Nephron (organoid): ENCODE measurements around the gene THTPA.

Source experiments
- H3K27ac Mint-ChIP-seq, 3 experiments: 2 replicates each; pipeline ENCODE4 v1.8.0; 2020; ENCODE audit warnings: mixed read lengths in 3 of 3, mild to moderate bottlenecking in 2 of 3, moderate library complexity in 1 of 3
- H3K27me3 Mint-ChIP-seq: 2 replicates; pipeline ENCODE4 v1.8.0; 2021; ENCODE audit warnings: low read depth, mild to moderate bottlenecking, moderate library complexity, mixed read lengths
- H3K36me3 Mint-ChIP-seq: 2 replicates; pipeline ENCODE4 v1.8.0; 2020; ENCODE audit warnings: low read depth, mixed read lengths
- H3K4me1 Mint-ChIP-seq: 2 replicates; pipeline ENCODE4 v1.8.0; 2020; ENCODE audit warnings: mixed read lengths
- H3K4me3 Mint-ChIP-seq, 3 experiments: 2 replicates each; pipeline ENCODE4 v1.8.0; 2020; ENCODE audit warnings: mild to moderate bottlenecking in 3 of 3, mixed read lengths in 3 of 3, moderate library complexity in 2 of 3
- H3K9me3 Mint-ChIP-seq: 2 replicates; pipeline ENCODE4 v1.8.0; 2020; ENCODE audit warnings: mixed read lengths
- CTCF ChIP-seq, 3 experiments: fragments of 200-600 bp; sonication (generic); IDR thresholded peaks; one replicate each; pipeline ENCODE4 v1.5.0; 2021; ENCODE audit warnings: antibody characterized with exemption in 3 of 3; ENCODE audit not compliant: unreplicated experiment in 3 of 3

Gene THTPA

GRCh38 chr14:23517650-23518326, 38.3 kb upstream of the THTPA start:
- Mint-ChIP-seq H3K4me3 (no peak overlapping the region), H3K36me3 (peaks cover 12% of the 10 kb centered on the region), H3K9me3 (no peaks in the 10 kb centered on the region), H3K4me1 (no peaks in the 10 kb centered on the region), H3K27ac (peak overlapping the region in 1 of 3 experiments; percentile 65), H3K27me3 (no peaks in the 10 kb centered on the region)
- no peak for TF ChIP-seq CTCF (IDR thresholded peaks at IDR 0.05; ENCODE audit: unreplicated experiment in 3 of 3)

- TF ChIP-seq CTCF (IDR thresholded peaks at IDR 0.05; ENCODE audit: unreplicated experiment in 3 of 3) = no peak
- Mint-ChIP-seq H3K27me3 (no peaks in the 10 kb centered on the region), H3K4me1 (no peaks in the 10 kb centered on the region), H3K27ac (peak overlapping the region; percentile 37 to 65 (median 43)), H3K36me3 (peaks cover 9% of the 10 kb centered on the region), H3K9me3 (no peaks in the 10 kb centered on the region), H3K4me3 (no peak overlapping the region)
Observed at GRCh38 chr14:23518709-23519108, 37.4 kb upstream of the THTPA start.

GRCh38 chr14:23520899-23521533, 35.1 kb upstream of the THTPA start:
- no peak overlapping the region for H3K4me3 Mint-ChIP-seq
- H3K9me3 Mint-ChIP-seq = no peaks in the 10 kb centered on the region
- H3K27ac Mint-ChIP-seq = no peak overlapping the region
- H3K36me3 Mint-ChIP-seq = peaks cover 2% of the 10 kb centered on the region
- TF ChIP-seq CTCF (IDR thresholded peaks at IDR 0.05; ENCODE audit: unreplicated experiment in 3 of 3) = no peak
- no peaks in the 10 kb centered on the region for H3K4me1 Mint-ChIP-seq
- H3K27me3 Mint-ChIP-seq = no peaks in the 10 kb centered on the region

GRCh38 chr14:23521785-23522640, 34.1 kb upstream of the THTPA start:
- peaks cover 6% of the 10 kb centered on the region for H3K36me3 Mint-ChIP-seq
- H3K9me3 Mint-ChIP-seq = no peaks in the 10 kb centered on the region
- TF ChIP-seq CTCF (IDR thresholded peaks at IDR 0.05; ENCODE audit: unreplicated experiment in 3 of 3) = no peak
- no peaks in the 10 kb centered on the region for H3K4me1 Mint-ChIP-seq
- H3K27ac Mint-ChIP-seq = no peak overlapping the region
- no peaks in the 10 kb centered on the region for H3K27me3 Mint-ChIP-seq
- H3K4me3 Mint-ChIP-seq = no peak overlapping the region

- TF ChIP-seq CTCF (IDR thresholded peaks at IDR 0.05; ENCODE audit: unreplicated experiment in 3 of 3) = no peak
- Mint-ChIP-seq H3K4me1 (no peaks in the 10 kb centered on the region), H3K27me3 (no peaks in the 10 kb centered on the region), H3K9me3 (no peaks in the 10 kb centered on the region), H3K4me3 (no peak overlapping the region), H3K36me3 (peaks cover 10% of the 10 kb centered on the region), H3K27ac (no peak overlapping the region)
Observed at GRCh38 chr14:23522643-23523198, 33.4 kb upstream of the THTPA start.
